Activated CD8-positive, alpha-beta T cell treated with anti-CD3 and anti-CD28 coated beads for 36 hours (primary cell): Measurements from ENCODE around the gene LEF1. TPM values are rescaled to one million over a fixed set of nuclear protein-coding genes. Genes with fewer than 3 reads are reported as not detected.

Source experiments
- ATAC-seq: fragments of 200-7000 bp; cut with Tn5 transposase; one replicate; pipeline ENCODE4 v1.10.0; 2021; ENCODE audit warnings: mild to moderate bottlenecking, moderate library complexity
- CTCF ChIA-PET: fragments of 350-600 bp; sonication (Branson Sonifier 250); formaldehyde crosslinking; loops from one replicate; lab custom pipeline; 2021; ENCODE audit warnings: antibody characterized with exemption; lab: Charles Lee
- POLR2A ChIA-PET: fragments of 350-600 bp; sonication (Branson Sonifier 250); formaldehyde crosslinking; loops from one replicate; lab custom pipeline; 2021; ENCODE audit warnings: antibody characterized with exemption; lab: Charles Lee
- DNase-seq: peaks from one replicate; pipeline ENCODE4 v3.0.0-alpha.2; 2020
- H3K27ac Mint-ChIP-seq: one replicate; pipeline ENCODE4 v1.8.0; 2021; ENCODE audit warnings: mild to moderate bottlenecking, mixed read lengths
- H3K27me3 Mint-ChIP-seq: one replicate; pipeline ENCODE4 v1.8.0; 2021; ENCODE audit warnings: mixed read lengths
- H3K36me3 Mint-ChIP-seq: one replicate; pipeline ENCODE4 v1.8.0; 2021; ENCODE audit warnings: low read depth, mixed read lengths
- H3K4me1 Mint-ChIP-seq: one replicate; pipeline ENCODE4 v1.8.0; 2021; ENCODE audit warnings: low read depth, mixed read lengths
- H3K4me3 Mint-ChIP-seq: one replicate; pipeline ENCODE4 v1.8.0; 2021; ENCODE audit warnings: mild to moderate bottlenecking, moderate library complexity, mixed read lengths
- H3K9me3 Mint-ChIP-seq: one replicate; pipeline ENCODE4 v1.8.0; 2021; ENCODE audit warnings: mixed read lengths
- intact Hi-C: fragments of 100-400 bp; cut with micrococcal nuclease; formaldehyde crosslinking; loops from one replicate; pipeline ENCODE4 v1.10.0; 2022
- total RNA-seq, 2 experiments: library from RNA; stranded (reverse); gene quantifications; one replicate each; pipeline ENCODE4 v1.2.3, GENCODE V29; 2021
- TF ChIP-seq, protein P1 (sequence below): fragments of 200-600 bp; IDR thresholded peaks from one replicate; pipeline ENCODE4 v1.8.0; 2022; ENCODE audit warnings: antibody characterized with exemption, mild to moderate bottlenecking

The LEF1 gene
- total RNA-seq, 2 experiments from 2014 or later = 178 to 182 TPM

DNA sequence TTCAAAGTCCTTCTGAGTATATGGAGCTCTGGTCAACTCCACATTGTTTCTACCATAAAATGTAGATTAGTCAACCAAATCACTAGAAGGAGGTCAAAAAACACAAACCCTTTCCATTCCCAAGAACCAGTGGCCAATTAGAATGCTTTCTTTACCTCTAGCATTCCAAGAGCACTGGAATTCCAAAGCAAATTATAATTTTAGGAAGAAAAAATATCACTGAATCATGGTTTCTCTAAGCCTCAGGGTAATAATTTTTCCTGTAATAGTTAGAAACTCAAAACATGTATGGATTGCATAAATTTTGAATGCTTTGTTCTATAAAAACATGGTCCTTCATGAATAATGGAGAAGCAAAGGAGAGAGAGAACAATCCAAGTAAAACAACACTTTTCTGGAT, 39.5 kb downstream of the LEF1 start:
- Mint-ChIP-seq H3K4me3 (peak overlapping the region; percentile 23), H3K4me1 (peaks cover 82% of the 10 kb centered on the region), H3K9me3 (peaks cover 5% of the 10 kb centered on the region), H3K27me3 (no peaks in the 10 kb centered on the region), H3K27ac (peak overlapping the region; percentile 92), H3K36me3 (peaks cover 61% of the 10 kb centered on the region)
- ChIA-PET POLR2A (interaction anchor here (1.4 to 2.6 kb wide), 3 partner anchors 10 to 12 kb away, joined by 5 to 10 read pairs (median 5); no protein-coding TSS in a partner anchor), CTCF (interaction anchor here (1.2 to 2.2 kb wide), 3 partner anchors 10 to 17 kb away, joined by 3 to 9 read pairs (median 6); no protein-coding TSS in a partner anchor)
- intact Hi-C loops = no loop called here
- ATAC-seq = no peak
- TF ChIP-seq, protein P1, sequence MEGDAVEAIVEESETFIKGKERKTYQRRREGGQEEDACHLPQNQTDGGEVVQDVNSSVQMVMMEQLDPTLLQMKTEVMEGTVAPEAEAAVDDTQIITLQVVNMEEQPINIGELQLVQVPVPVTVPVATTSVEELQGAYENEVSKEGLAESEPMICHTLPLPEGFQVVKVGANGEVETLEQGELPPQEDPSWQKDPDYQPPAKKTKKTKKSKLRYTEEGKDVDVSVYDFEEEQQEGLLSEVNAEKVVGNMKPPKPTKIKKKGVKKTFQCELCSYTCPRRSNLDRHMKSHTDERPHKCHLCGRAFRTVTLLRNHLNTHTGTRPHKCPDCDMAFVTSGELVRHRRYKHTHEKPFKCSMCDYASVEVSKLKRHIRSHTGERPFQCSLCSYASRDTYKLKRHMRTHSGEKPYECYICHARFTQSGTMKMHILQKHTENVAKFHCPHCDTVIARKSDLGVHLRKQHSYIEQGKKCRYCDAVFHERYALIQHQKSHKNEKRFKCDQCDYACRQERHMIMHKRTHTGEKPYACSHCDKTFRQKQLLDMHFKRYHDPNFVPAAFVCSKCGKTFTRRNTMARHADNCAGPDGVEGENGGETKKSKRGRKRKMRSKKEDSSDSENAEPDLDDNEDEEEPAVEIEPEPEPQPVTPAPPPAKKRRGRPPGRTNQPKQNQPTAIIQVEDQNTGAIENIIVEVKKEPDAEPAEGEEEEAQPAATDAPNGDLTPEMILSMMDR = no peak
- DNase-seq = no peak

GRCh38 chr4:108126806-108127205, 41.9 kb downstream of the LEF1 start:
- H3K9me3 Mint-ChIP-seq = peaks cover 5% of the 10 kb centered on the region
- H3K4me1 Mint-ChIP-seq = peaks cover 74% of the 10 kb centered on the region
- peaks cover 58% of the 10 kb centered on the region for H3K36me3 Mint-ChIP-seq
- intact Hi-C loops = no loop called here
- CTCF ChIA-PET = interaction anchor here (1.2 to 3.0 kb wide), 3 partner anchors 12 to 108 kb away, joined by 3 to 8 read pairs (median 3); no protein-coding TSS in a partner anchor
- peak overlapping the region; percentile 92 for H3K27ac Mint-ChIP-seq
- ATAC-seq (peak; percentile 75), DNase-seq (no peak)
- H3K4me3 Mint-ChIP-seq = peak overlapping the region; percentile 29
- POLR2A ChIA-PET = interaction anchor here (0.6 to 2.6 kb wide), 3 partner anchors 8 to 67 kb away, joined by 3 to 10 read pairs (median 4); no protein-coding TSS in a partner anchor
- no peaks in the 10 kb centered on the region for H3K27me3 Mint-ChIP-seq
- TF ChIP-seq, protein P1 = no peak

DNA sequence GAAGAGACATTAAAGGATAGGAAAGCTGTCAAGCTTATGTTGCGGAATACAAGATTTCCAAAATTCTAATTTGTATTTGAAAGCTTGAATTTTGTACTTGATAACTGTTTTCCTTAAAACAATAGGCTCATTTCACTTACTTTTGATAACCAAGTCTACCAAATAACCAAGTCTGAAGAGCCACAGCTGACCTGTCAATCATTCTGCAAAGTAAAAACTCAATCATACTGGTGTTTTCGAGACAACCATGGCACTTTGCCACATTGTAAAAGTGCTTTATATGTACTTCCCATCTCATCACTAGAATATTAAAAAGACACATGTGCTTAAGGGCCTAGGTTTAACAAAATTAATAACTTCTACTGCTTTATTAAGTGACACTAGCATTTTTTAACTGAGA, 47.9 kb downstream of the LEF1 start:
- Mint-ChIP-seq H3K4me1 (peaks cover 78% of the 10 kb centered on the region), H3K36me3 (peaks cover 36% of the 10 kb centered on the region), H3K27ac (peak overlapping the region; percentile 56), H3K4me3 (peak overlapping the region; percentile 0), H3K27me3 (no peaks in the 10 kb centered on the region), H3K9me3 (peaks cover 5% of the 10 kb centered on the region)
- ChIA-PET CTCF (interaction anchor here (0.9 to 2.0 kb wide), 6 partner anchors 11 to 90 kb away, joined by 3 to 6 read pairs (median 4); no protein-coding TSS in a partner anchor), POLR2A (interaction anchor here (1.0 to 2.9 kb wide), 4 partner anchors 11 to 86 kb away, joined by 3 to 11 read pairs (median 4); no protein-coding TSS in a partner anchor)
- TF ChIP-seq, protein P1 = no peak
- intact Hi-C loops = no loop called here
- ATAC-seq (no peak), DNase-seq (no peak)

DNA sequence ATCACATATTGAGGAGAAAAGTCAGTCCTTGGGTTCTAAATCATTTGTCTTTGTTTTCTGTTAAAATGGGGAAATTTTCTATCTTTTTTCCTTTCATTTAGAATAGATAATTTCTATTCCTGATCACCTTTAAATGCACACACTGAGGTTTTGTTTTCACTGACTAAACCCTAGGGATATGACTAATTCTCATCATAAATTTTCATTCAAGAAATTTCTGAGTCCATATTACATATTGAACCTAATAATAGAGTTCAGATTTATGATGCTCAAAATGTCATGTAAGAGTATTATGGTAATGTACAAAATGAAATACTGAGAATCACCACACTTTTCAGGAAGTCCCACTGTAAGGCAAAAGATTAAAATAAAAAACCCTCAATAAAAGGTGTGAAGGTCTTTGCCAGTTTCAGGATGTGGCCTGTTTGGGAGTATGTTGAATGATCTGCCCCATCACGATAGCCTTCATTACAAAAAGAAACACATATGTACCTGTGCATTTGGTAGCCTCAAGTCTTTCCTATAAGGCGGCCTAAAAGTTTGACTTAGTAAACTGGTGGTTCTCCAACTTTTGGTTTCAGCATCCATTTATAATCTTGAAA, 49.4 kb downstream of the LEF1 start:
- peak; percentile 28 for ATAC-seq
- ChIA-PET CTCF (interaction anchor here (1.2 to 2.3 kb wide), 10 partner anchors 11 to 100 kb away, joined by 3 to 15 read pairs (median 4); no protein-coding TSS in a partner anchor), POLR2A (interaction anchor here (0.7 to 3.3 kb wide), 12 partner anchors 8 to 54 kb away, joined by 3 to 11 read pairs (median 5); no protein-coding TSS in a partner anchor)
- Mint-ChIP-seq H3K9me3 (no peaks in the 10 kb centered on the region), H3K4me1 (peaks cover 81% of the 10 kb centered on the region), H3K36me3 (peaks cover 30% of the 10 kb centered on the region), H3K27ac (peak overlapping the region; percentile 89), H3K4me3 (peak overlapping the region; percentile 28), H3K27me3 (no peaks in the 10 kb centered on the region)
- DNase-seq = no peak
- TF ChIP-seq, protein P1 = no peak
- intact Hi-C loops = no loop called here

GRCh38 chr4:108118505-108118904, 50.2 kb downstream of the LEF1 start:
- ChIA-PET POLR2A (interaction anchor here (0.7 to 3.3 kb wide), 11 partner anchors 8 to 55 kb away, joined by 3 to 11 read pairs (median 5); no protein-coding TSS in a partner anchor), CTCF (interaction anchor here (1.2 to 2.3 kb wide), 7 partner anchors 10 to 100 kb away, joined by 3 to 15 read pairs (median 4); no protein-coding TSS in a partner anchor)
- H3K27ac Mint-ChIP-seq = peak overlapping the region; percentile 89
- intact Hi-C loops = no loop called here
- ATAC-seq (peak; percentile 9), DNase-seq (peak; percentile 63)
- no peaks in the 10 kb centered on the region for H3K9me3 Mint-ChIP-seq
- H3K27me3 Mint-ChIP-seq = no peaks in the 10 kb centered on the region
- peaks cover 30% of the 10 kb centered on the region for H3K36me3 Mint-ChIP-seq
- H3K4me1 Mint-ChIP-seq = peaks cover 86% of the 10 kb centered on the region
- TF ChIP-seq, protein P1 = no peak
- peak overlapping the region; percentile 28 for H3K4me3 Mint-ChIP-seq
